Testis (tissue), 2 donors: ENCODE data around the gene CNNM2.

ENCODE experiments used
- CTCF ChIP-seq, 3 experiments: fragments of 450-650 bp in 2 of 3; fragments of 200-600 bp in 1 of 3; sonication (generic) in 1 of 3; IDR thresholded peaks; one replicate each; pipeline ENCODE4 v1.5.1; 2016 to 2019; ENCODE audit warnings: antibody characterized with exemption in 3 of 3, mild to moderate bottlenecking in 2 of 3, moderate library complexity in 1 of 3
- POLR2A ChIP-seq: fragments of 450-650 bp; IDR thresholded peaks from one replicate; pipeline ENCODE4 v1.6.1; 2017; ENCODE audit warnings: antibody characterized with exemption, mild to moderate bottlenecking, moderate library complexity

- no peak for TF ChIP-seq CTCF (IDR thresholded peaks at IDR 0.05)
- TF ChIP-seq POLR2A = no peak
Observed at GRCh38 chr10:102946992-102947391, 28.9 kb downstream of the CNNM2 start.
